Body of pancreas (tissue), 4 donors: Measurements from ENCODE around the gene CFAP45.

Experiments used
- POLR2A ChIP-seq, 3 donors: fragments of 450-650 bp; IDR thresholded peaks; one replicate each; pipeline ENCODE4 v1.6.1; 2016; ENCODE audit warnings: antibody characterized with exemption in 3 of 3, mild to moderate bottlenecking in 2 of 3
- TF ChIP-seq, protein P1 (sequence below), 7 experiments: fragments of 450-650 bp in 4 of 7; fragments of 200-600 bp in 3 of 7; sonication (generic) in 3 of 7; IDR thresholded peaks; one replicate each; pipeline ENCODE4 v1.5.1; 2016 to 2019; ENCODE audit warnings: antibody characterized with exemption in 7 of 7

DNA sequence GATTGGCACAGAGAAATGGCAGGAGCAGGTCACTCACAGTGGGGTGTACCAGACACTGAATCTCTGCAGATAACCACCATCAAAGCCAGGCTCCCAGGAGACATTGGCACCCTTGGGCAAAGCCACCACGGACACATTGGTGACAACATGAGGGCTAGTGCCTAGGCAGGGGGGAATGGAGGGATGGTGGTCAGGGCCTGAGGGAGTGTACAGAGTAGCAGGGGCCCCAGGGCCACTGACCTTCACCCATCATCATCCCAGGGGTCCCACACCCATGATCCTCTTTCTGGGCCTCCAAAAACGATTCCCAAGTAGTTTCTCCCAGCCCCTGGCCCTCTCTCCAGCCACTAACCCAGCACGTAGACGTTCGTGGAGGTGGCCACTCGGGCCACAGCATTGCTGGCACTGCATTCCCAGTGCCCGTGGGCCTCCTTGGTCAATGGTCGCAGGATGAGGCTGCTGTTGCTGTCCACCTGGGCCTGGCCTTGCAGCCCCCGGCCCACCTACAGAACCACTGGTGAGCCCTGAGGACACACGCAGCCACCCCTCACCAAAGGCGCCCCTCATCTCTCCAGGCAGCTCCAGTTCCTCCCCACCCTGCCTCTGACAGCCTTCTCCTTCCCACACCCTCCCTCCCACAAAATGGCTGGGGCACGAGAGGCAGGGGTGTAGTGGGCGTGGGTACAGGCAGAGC lies 31.3 kb upstream of the CFAP45 start:
- TF ChIP-seq, protein P1, sequence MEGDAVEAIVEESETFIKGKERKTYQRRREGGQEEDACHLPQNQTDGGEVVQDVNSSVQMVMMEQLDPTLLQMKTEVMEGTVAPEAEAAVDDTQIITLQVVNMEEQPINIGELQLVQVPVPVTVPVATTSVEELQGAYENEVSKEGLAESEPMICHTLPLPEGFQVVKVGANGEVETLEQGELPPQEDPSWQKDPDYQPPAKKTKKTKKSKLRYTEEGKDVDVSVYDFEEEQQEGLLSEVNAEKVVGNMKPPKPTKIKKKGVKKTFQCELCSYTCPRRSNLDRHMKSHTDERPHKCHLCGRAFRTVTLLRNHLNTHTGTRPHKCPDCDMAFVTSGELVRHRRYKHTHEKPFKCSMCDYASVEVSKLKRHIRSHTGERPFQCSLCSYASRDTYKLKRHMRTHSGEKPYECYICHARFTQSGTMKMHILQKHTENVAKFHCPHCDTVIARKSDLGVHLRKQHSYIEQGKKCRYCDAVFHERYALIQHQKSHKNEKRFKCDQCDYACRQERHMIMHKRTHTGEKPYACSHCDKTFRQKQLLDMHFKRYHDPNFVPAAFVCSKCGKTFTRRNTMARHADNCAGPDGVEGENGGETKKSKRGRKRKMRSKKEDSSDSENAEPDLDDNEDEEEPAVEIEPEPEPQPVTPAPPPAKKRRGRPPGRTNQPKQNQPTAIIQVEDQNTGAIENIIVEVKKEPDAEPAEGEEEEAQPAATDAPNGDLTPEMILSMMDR (IDR thresholded peaks at IDR 0.05): no peak
- no peak for TF ChIP-seq POLR2A (IDR thresholded peaks at IDR 0.05)
